Upper lobe of left lung (tissue), 4 donors: ENCODE results near the gene CYP2A7.
"Not testable (repeated sequence)": the region's sequence is repeated elsewhere in the genome, so short reads cannot be mapped to it uniquely, and the experiment has no call there.

Experiments
- CTCF ChIP-seq, 6 experiments: fragments of 450-650 bp in 4 of 6; fragments of 200-600 bp in 2 of 6; sonication (generic) in 2 of 6; IDR thresholded peaks; one replicate each; pipeline ENCODE4 v1.5.1; 2016 to 2019; ENCODE audit warnings: antibody characterized with exemption in 6 of 6
- EP300 ChIP-seq, 4 donors: sonication (generic); formaldehyde crosslinking; IDR thresholded peaks; one replicate each; pipeline ENCODE4 v1.5.1; 2017; ENCODE audit warnings: antibody characterized with exemption in 4 of 4, control low read depth in 2 of 4
- POLR2AphosphoS5 ChIP-seq, 2 donors: sonication (generic); formaldehyde crosslinking; IDR thresholded peaks; one replicate each; pipeline ENCODE4 v1.5.1; 2017; ENCODE audit warnings: antibody characterized with exemption in 2 of 2

- TF ChIP-seq CTCF, POLR2AphosphoS5, EP300 (IDR thresholded peaks at IDR 0.05): not testable (repeated sequence)
Measured at GRCh38 chr19:40826312-40826698, 55.7 kb downstream of the CYP2A7 start.
